ENCODE data around the gene BTBD19. TPM values are rescaled to one million over a fixed set of nuclear protein-coding genes. Genes with fewer than 3 reads are reported as not detected.

BTBD19 gene
- total and polyA plus RNA-seq, 9 of the 15 experiments (the other 6 are each of a cell fraction or from before 2014, with no cell fraction given): 0.22 to 2.0 (median 0.95) TPM

DNA sequence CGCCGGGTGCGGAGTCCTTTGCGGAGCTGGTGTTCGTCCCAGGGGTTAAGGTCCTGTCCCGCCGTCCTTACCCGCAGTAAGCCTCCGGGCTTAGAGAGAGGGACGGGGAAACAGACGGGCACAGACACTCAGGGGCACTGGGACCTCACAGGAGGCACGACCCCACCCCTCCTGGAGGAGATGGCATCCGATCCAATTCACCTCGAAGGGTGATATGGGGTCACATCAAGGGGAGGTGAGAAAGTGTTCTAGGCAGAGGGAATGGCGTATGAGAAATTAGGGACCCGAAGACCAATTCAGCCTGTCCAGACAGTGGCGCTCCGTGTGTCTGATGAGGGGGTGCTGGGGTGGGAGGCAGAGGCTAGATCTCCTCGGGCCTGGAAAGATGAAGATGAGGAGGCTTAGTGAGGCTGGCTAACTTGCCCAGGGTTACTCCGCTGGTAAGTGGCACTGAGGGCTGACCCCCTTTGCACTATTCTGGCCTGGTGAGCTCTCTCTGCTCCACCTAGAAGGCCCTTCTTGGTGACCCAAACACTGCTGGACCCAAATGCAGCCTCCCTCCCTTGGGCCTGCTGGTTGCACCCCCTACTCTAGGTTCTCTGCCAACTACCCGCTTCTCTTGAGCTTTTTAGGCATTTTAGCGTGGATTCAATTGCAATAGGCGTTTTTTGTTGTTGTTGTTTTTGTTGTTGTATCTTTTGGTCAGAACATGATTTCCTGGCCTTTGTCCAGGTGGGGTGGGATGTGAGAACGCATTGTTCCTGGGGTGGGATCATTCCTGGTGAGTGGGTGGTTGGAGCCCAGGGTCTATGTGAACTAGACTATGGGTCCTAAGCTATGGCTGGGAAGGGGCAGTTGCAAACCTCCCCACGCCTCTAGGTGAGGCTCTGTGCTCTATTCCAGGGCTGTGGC lies 12.3 kb downstream of the BTBD19 start (continued):
- TF ChIP-seq, protein P1, sequence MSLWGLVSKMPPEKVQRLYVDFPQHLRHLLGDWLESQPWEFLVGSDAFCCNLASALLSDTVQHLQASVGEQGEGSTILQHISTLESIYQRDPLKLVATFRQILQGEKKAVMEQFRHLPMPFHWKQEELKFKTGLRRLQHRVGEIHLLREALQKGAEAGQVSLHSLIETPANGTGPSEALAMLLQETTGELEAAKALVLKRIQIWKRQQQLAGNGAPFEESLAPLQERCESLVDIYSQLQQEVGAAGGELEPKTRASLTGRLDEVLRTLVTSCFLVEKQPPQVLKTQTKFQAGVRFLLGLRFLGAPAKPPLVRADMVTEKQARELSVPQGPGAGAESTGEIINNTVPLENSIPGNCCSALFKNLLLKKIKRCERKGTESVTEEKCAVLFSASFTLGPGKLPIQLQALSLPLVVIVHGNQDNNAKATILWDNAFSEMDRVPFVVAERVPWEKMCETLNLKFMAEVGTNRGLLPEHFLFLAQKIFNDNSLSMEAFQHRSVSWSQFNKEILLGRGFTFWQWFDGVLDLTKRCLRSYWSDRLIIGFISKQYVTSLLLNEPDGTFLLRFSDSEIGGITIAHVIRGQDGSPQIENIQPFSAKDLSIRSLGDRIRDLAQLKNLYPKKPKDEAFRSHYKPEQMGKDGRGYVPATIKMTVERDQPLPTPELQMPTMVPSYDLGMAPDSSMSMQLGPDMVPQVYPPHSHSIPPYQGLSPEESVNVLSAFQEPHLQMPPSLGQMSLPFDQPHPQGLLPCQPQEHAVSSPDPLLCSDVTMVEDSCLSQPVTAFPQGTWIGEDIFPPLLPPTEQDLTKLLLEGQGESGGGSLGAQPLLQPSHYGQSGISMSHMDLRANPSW (CRISPR knock-in tag; IDR thresholded peaks at IDR 0.05): 0 out of 2 replicates have a peak, but pooled peaks have one; percentile 27
- TF ChIP-seq ZFX (CRISPR knock-in tag; IDR thresholded peaks at IDR 0.05) (peak; percentile 33), PHF8 (IDR thresholded peaks at IDR 0.05; ENCODE audit: borderline replicate concordance, low read length) (peak; percentile 70; the same call in 1 of the 2 replicates), CBFB (CRISPR knock-in tag; IDR thresholded peaks at IDR 0.05) (0 out of 2 replicates have a peak, but pooled peaks have one; percentile 20), ZNF644 (tag; IDR thresholded peaks at IDR 0.05; ENCODE audit: low read depth) (no peak), RBM25 (IDR thresholded peaks at IDR 0.05; ENCODE audit: low read depth, low read length, severe bottlenecking) (no peak), CTBP1 (IDR thresholded peaks at IDR 0.05; ENCODE audit: borderline replicate concordance) (0 out of 2 replicates have a peak, but pooled peaks have one; percentile 28), SP1 (CRISPR knock-in tag; IDR thresholded peaks at IDR 0.05) (no peak), ZNF165 (CRISPR knock-in tag; IDR thresholded peaks at IDR 0.05; ENCODE audit: borderline replicate concordance) (peak; percentile 40; the same call in 1 of the 2 replicates), EGR1 (conservative IDR thresholded peaks at IDR 0.05) (peak; percentile 79; the same call in 1 of the 2 replicates), KAT8 (IDR thresholded peaks at IDR 0.05; ENCODE audit: low read depth) (no peak), HDGF (IDR thresholded peaks at IDR 0.05) (peak; percentile 80; the same call in 1 of the 2 replicates), SPI1 (IDR thresholded peaks at IDR 0.05; ENCODE audit: borderline replicate concordance, low read depth, low read length) (no peak), MEF2A (IDR thresholded peaks at IDR 0.05; ENCODE audit: control insufficient read depth, low read depth, low read length) (no peak)
- TF ChIP-seq, protein P2, sequence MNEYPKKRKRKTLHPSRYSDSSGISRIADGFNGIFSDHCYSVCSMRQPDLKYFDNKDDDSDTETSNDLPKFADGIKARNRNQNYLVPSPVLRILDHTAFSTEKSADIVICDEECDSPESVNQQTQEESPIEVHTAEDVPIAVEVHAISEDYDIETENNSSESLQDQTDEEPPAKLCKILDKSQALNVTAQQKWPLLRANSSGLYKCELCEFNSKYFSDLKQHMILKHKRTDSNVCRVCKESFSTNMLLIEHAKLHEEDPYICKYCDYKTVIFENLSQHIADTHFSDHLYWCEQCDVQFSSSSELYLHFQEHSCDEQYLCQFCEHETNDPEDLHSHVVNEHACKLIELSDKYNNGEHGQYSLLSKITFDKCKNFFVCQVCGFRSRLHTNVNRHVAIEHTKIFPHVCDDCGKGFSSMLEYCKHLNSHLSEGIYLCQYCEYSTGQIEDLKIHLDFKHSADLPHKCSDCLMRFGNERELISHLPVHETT (CRISPR knock-in tag; conservative IDR thresholded peaks at IDR 0.05 in 1 of 2, IDR thresholded peaks at IDR 0.05 in 1 of 2): 0 out of 4 replicates have a peak, but pooled peaks of 1 of the 2 experiments have one; percentile 16
- TF ChIP-seq, protein P3, sequence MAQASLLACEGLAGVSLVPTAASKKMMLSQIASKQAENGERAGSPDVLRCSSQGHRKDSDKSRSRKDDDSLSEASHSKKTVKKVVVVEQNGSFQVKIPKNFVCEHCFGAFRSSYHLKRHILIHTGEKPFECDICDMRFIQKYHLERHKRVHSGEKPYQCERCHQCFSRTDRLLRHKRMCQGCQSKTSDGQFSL (CRISPR knock-in tag; IDR thresholded peaks at IDR 0.05): no peak
- TF ChIP-seq, protein P3 (tag; IDR thresholded peaks at IDR 0.05): no peak

All from K562 (cell line).